ENCODE measurements around the gene SHB.

The SHB gene

GRCh38 chr9:37936376-37936775 is 132.7 kb downstream of the SHB start:
- no peak overlapping the region for H3K9ac ChIP-seq (ENCODE audit: low read length)
- H3K27me3 ChIP-seq (ENCODE audit: control insufficient read depth, insufficient read depth, low read length) = no peaks in the 10 kb centered on the region
- peaks cover 9% of the 10 kb centered on the region for H3K4me1 ChIP-seq (ENCODE audit: control insufficient read depth, insufficient read depth, low read length)
- H3K27ac ChIP-seq (ENCODE audit: low read depth, low read length) = no peak overlapping the region
- H3K36me3 ChIP-seq (ENCODE audit: control insufficient read depth, insufficient read depth, low read length) = no peaks in the 10 kb centered on the region
- H3K4me3 ChIP-seq (ENCODE audit: low read length) = no peak overlapping the region

- Histone ChIP-seq H3K27me3 (ENCODE audit: control insufficient read depth, insufficient read depth, low read length) (no peaks in the 10 kb centered on the region), H3K27ac (ENCODE audit: low read depth, low read length) (no peak overlapping the region), H3K4me3 (ENCODE audit: low read length) (no peak overlapping the region), H3K9ac (ENCODE audit: low read length) (no peak overlapping the region), H3K4me1 (ENCODE audit: control insufficient read depth, insufficient read depth, low read length) (peaks cover 9% of the 10 kb centered on the region), H3K36me3 (ENCODE audit: control insufficient read depth, insufficient read depth, low read length) (no peaks in the 10 kb centered on the region)
These were observed 133.9 kb downstream of the SHB start for GRCh38 chr9:37935096-37935495.

- H3K4me3 ChIP-seq (ENCODE audit: low read length) = no peak overlapping the region
- H3K9ac ChIP-seq (ENCODE audit: low read length) = no peak overlapping the region
- no peak overlapping the region for H3K27ac ChIP-seq (ENCODE audit: low read depth, low read length)
- H3K27me3 ChIP-seq (ENCODE audit: control insufficient read depth, insufficient read depth, low read length) = no peaks in the 10 kb centered on the region
- H3K4me1 ChIP-seq (ENCODE audit: control insufficient read depth, insufficient read depth, low read length) = no peaks in the 10 kb centered on the region
- H3K36me3 ChIP-seq (ENCODE audit: control insufficient read depth, insufficient read depth, low read length) = no peaks in the 10 kb centered on the region
These were observed 137.4 kb downstream of the SHB start for GRCh38 chr9:37931592-37931991.

GRCh38 chr9:37929441-37929895 is 139.6 kb downstream of the SHB start:
- H3K4me3 ChIP-seq (ENCODE audit: low read length) = no peak overlapping the region
- no peak overlapping the region for H3K9ac ChIP-seq (ENCODE audit: low read length)
- no peaks in the 10 kb centered on the region for H3K4me1 ChIP-seq (ENCODE audit: control insufficient read depth, insufficient read depth, low read length)
- H3K27ac ChIP-seq (ENCODE audit: low read depth, low read length) = no peak overlapping the region
- no peaks in the 10 kb centered on the region for H3K27me3 ChIP-seq (ENCODE audit: control insufficient read depth, insufficient read depth, low read length)
- no peaks in the 10 kb centered on the region for H3K36me3 ChIP-seq (ENCODE audit: control insufficient read depth, insufficient read depth, low read length)

- Histone ChIP-seq H3K4me1 (ENCODE audit: control insufficient read depth, insufficient read depth, low read length) (no peaks in the 10 kb centered on the region), H3K27me3 (ENCODE audit: control insufficient read depth, insufficient read depth, low read length) (no peaks in the 10 kb centered on the region), H3K36me3 (ENCODE audit: control insufficient read depth, insufficient read depth, low read length) (no peaks in the 10 kb centered on the region), H3K9ac (ENCODE audit: low read length) (no peak overlapping the region), H3K27ac (ENCODE audit: low read depth, low read length) (no peak overlapping the region), H3K4me3 (ENCODE audit: low read length) (no peak overlapping the region)
These were observed 140.2 kb downstream of the SHB start for GRCh38 chr9:37928552-37929430.

- H3K27ac ChIP-seq (ENCODE audit: low read depth, low read length) = no peak overlapping the region
- no peaks in the 10 kb centered on the region for H3K4me1 ChIP-seq (ENCODE audit: control insufficient read depth, insufficient read depth, low read length)
- H3K9ac ChIP-seq (ENCODE audit: low read length) = no peak overlapping the region
These were observed 141.2 kb downstream of the SHB start for GRCh38 chr9:37927601-37928551.

GRCh38 chr9:37927132-37927531 is 141.9 kb downstream of the SHB start:
- no peak overlapping the region for H3K9ac ChIP-seq (ENCODE audit: low read length)
- no peak overlapping the region for H3K4me3 ChIP-seq (ENCODE audit: low read length)
- H3K36me3 ChIP-seq (ENCODE audit: control insufficient read depth, insufficient read depth, low read length) = no peaks in the 10 kb centered on the region
- no peaks in the 10 kb centered on the region for H3K27me3 ChIP-seq (ENCODE audit: control insufficient read depth, insufficient read depth, low read length)
- no peak overlapping the region for H3K27ac ChIP-seq (ENCODE audit: low read depth, low read length)
- H3K4me1 ChIP-seq (ENCODE audit: control insufficient read depth, insufficient read depth, low read length) = no peaks in the 10 kb centered on the region

More at GRCh38 chr9:37927601-37928551, 141.2 kb downstream of the SHB start:
- H3K27me3 ChIP-seq (ENCODE audit: control insufficient read depth, insufficient read depth, low read length) = no peaks in the 10 kb centered on the region
- H3K4me3 ChIP-seq (ENCODE audit: low read length) = no peak overlapping the region
- H3K36me3 ChIP-seq (ENCODE audit: control insufficient read depth, insufficient read depth, low read length) = no peaks in the 10 kb centered on the region

GRCh38 chr9:37926737-37927118 is 142.3 kb downstream of the SHB start:
- Histone ChIP-seq H3K4me3 (ENCODE audit: low read length) (no peak overlapping the region), H3K27ac (ENCODE audit: low read depth, low read length) (no peak overlapping the region), H3K27me3 (ENCODE audit: control insufficient read depth, insufficient read depth, low read length) (no peaks in the 10 kb centered on the region), H3K4me1 (ENCODE audit: control insufficient read depth, insufficient read depth, low read length) (no peaks in the 10 kb centered on the region), H3K9ac (ENCODE audit: low read length) (no peak overlapping the region), H3K36me3 (ENCODE audit: control insufficient read depth, insufficient read depth, low read length) (no peaks in the 10 kb centered on the region)

- Histone ChIP-seq H3K9ac (ENCODE audit: low read length) (no peak overlapping the region), H3K4me1 (ENCODE audit: control insufficient read depth, insufficient read depth, low read length) (no peaks in the 10 kb centered on the region), H3K4me3 (ENCODE audit: low read length) (no peak overlapping the region), H3K27ac (ENCODE audit: low read depth, low read length) (no peak overlapping the region), H3K27me3 (ENCODE audit: control insufficient read depth, insufficient read depth, low read length) (no peaks in the 10 kb centered on the region), H3K36me3 (ENCODE audit: control insufficient read depth, insufficient read depth, low read length) (no peaks in the 10 kb centered on the region)
These were observed 143.0 kb downstream of the SHB start for GRCh38 chr9:37925786-37926736.

- Histone ChIP-seq H3K36me3 (ENCODE audit: control insufficient read depth, insufficient read depth, low read length) (no peaks in the 10 kb centered on the region), H3K27ac (ENCODE audit: low read depth, low read length) (no peak overlapping the region), H3K4me1 (ENCODE audit: control insufficient read depth, insufficient read depth, low read length) (no peaks in the 10 kb centered on the region), H3K27me3 (ENCODE audit: control insufficient read depth, insufficient read depth, low read length) (no peaks in the 10 kb centered on the region), H3K4me3 (ENCODE audit: low read length) (no peak overlapping the region), H3K9ac (ENCODE audit: low read length) (no peak overlapping the region)
These were observed 144.0 kb downstream of the SHB start for GRCh38 chr9:37925006-37925405.

GRCh38 chr9:37924538-37924937 is 144.5 kb downstream of the SHB start:
- no peaks in the 10 kb centered on the region for H3K36me3 ChIP-seq (ENCODE audit: control insufficient read depth, insufficient read depth, low read length)

More at GRCh38 chr9:37924538-37924937, 144.5 kb downstream of the SHB start:
- H3K4me3 ChIP-seq (ENCODE audit: low read length) = no peak overlapping the region
- no peaks in the 10 kb centered on the region for H3K27me3 ChIP-seq (ENCODE audit: control insufficient read depth, insufficient read depth, low read length)
- H3K4me1 ChIP-seq (ENCODE audit: control insufficient read depth, insufficient read depth, low read length) = no peaks in the 10 kb centered on the region
- H3K27ac ChIP-seq (ENCODE audit: low read depth, low read length) = no peak overlapping the region
- no peak overlapping the region for H3K9ac ChIP-seq (ENCODE audit: low read length)
